Keratinocyte (primary cell): ENCODE measurements around the gene PDZD2. TPM values are rescaled to one million over a fixed set of nuclear protein-coding genes. Genes with fewer than 3 reads are reported as not detected.

Experiments used
- DNase-seq: peaks from one replicate; pipeline ENCODE4 v3.0.0-alpha.2; 2011; ENCODE audit warnings: low read depth, missing footprints, low spot score
- FAIRE-seq: peaks from 2 replicates; lab custom pipeline; 2011; peaks lifted over from hg19 to GRCh38; lab: Jason Lieb, UNC
- H2AFZ ChIP-seq: 2 replicates; pipeline ENCODE4 v1.6.0; 2012; ENCODE audit warnings: low read length, control low read depth, inconsistent platforms; ENCODE audit not compliant: control insufficient read depth
- H3K27ac ChIP-seq: 2 replicates; pipeline ENCODE4 v1.5.1; 2011; ENCODE audit warnings: low read length; ENCODE audit not compliant: control insufficient read depth, insufficient read depth
- H3K27me3 ChIP-seq: 3 replicates; pipeline ENCODE4 v1.6.0; 2011; ENCODE audit warnings: low read length; ENCODE audit not compliant: control insufficient read depth, insufficient read depth; ENCODE audit errors: extremely low read depth
- H3K36me3 ChIP-seq, 2 experiments: 2 replicates in 1 of 2; 3 replicates in 1 of 2; pipeline ENCODE4 v1.5.1; 2011; ENCODE audit warnings: low read length in 2 of 2, mild to moderate bottlenecking in 1 of 2; ENCODE audit not compliant: control insufficient read depth in 2 of 2, insufficient read depth in 2 of 2; ENCODE audit errors: extremely low read depth in 1 of 2
- H3K4me1 ChIP-seq: 3 replicates; pipeline ENCODE4 v1.5.1; 2011; ENCODE audit warnings: low read length; ENCODE audit not compliant: control insufficient read depth, insufficient read depth; ENCODE audit errors: extremely low read depth
- H3K4me2 ChIP-seq: 3 replicates; pipeline ENCODE4 v1.6.0; 2011; ENCODE audit warnings: low read depth, low read length; ENCODE audit not compliant: control insufficient read depth, insufficient read depth; ENCODE audit errors: extremely low read depth
- H3K4me3 ChIP-seq, 3 experiments: fragments of 200-600 bp in 1 of 3; sonication (generic) in 1 of 3; 2 replicates in 2 of 3; 3 replicates in 1 of 3; pipeline ENCODE4 v1.5.1; 2011 to 2016; ENCODE audit warnings: low read length in 3 of 3, mild to moderate bottlenecking in 3 of 3, control low read depth in 2 of 3, inconsistent platforms in 1 of 3, low read depth in 1 of 3, mixed read lengths in 1 of 3, mixed run types in 1 of 3, moderate library complexity in 1 of 3; ENCODE audit not compliant: control insufficient read depth in 2 of 3, insufficient read depth in 2 of 3; ENCODE audit errors: extremely low read depth in 1 of 3
- H3K79me2 ChIP-seq: 2 replicates; pipeline ENCODE4 v1.6.0; 2012; ENCODE audit warnings: low read length; ENCODE audit not compliant: control insufficient read depth, insufficient read depth
- H3K9ac ChIP-seq: 3 replicates; pipeline ENCODE4 v1.6.0; 2011; ENCODE audit warnings: low read length; ENCODE audit not compliant: control insufficient read depth, insufficient read depth; ENCODE audit errors: extremely low read depth
- H3K9me1 ChIP-seq: 3 replicates; pipeline ENCODE4 v1.6.0; 2011; ENCODE audit warnings: low read length; ENCODE audit not compliant: control insufficient read depth, insufficient read depth; ENCODE audit errors: extremely low read depth
- H3K9me3 ChIP-seq: 2 replicates; pipeline ENCODE4 v1.5.1; 2012; ENCODE audit warnings: low read depth, low read length; ENCODE audit not compliant: control insufficient read depth
- H4K20me1 ChIP-seq: 3 replicates; pipeline ENCODE4 v1.6.0; 2011; ENCODE audit warnings: low read length; ENCODE audit not compliant: control insufficient read depth, insufficient read depth; ENCODE audit errors: extremely low read depth
- EZH2 ChIP-seq: IDR thresholded peaks from one replicate; pipeline ENCODE4 v1.6.1; 2012; ENCODE audit warnings: inconsistent platforms, mild to moderate bottlenecking, low read length, moderate library complexity
- dilution Hi-C: fragments of 300-500 bp; cut with MboI; formaldehyde crosslinking; loops from one replicate; pipeline ENCODE4 v1.7.0; 2020; ENCODE audit warnings: low sequenced_read_pairs; ENCODE audit not compliant: extremely low pct_ligation_motif_present
- polyA plus RNA-seq, 5 experiments: library from polyadenylated mRNA; depleted of rRNA in 3 of 5; stranded (reverse) in 3 of 5; stranded (forward) in 1 of 5; unstranded in 1 of 5; fragments of >200 nt; gene quantifications; 1 replicate in 1 of 5; 2 replicates in 3 of 5; 3 replicates in 1 of 5; pipeline versions ENCODE4 v1.2.1 to v1.2.3, GENCODE V29; 2011 to 2012; ENCODE audit warnings: missing spikeins in 2 of 5, low read depth in 1 of 5, low replicate concordance in 1 of 5
- TF ChIP-seq, protein P1 (sequence below), 3 experiments: IDR thresholded peaks in 1 of 3; conservative IDR thresholded peaks in 1 of 3; optimal IDR thresholded peaks in 1 of 3; 2 replicates in 2 of 3; 3 replicates in 1 of 3; pipeline versions ENCODE3 to v1.5.1; 2011; ENCODE audit warnings: low read length in 3 of 3, mild to moderate bottlenecking in 3 of 3, moderate library complexity in 2 of 3, control low read depth in 1 of 3, inconsistent platforms in 1 of 3; ENCODE audit not compliant: insufficient read depth in 2 of 3; ENCODE audit errors: extremely low read depth in 1 of 3

Gene PDZD2
- polyA plus RNA-seq, 1 donor (not counting 4 experiments of a cell fraction or from before 2014, with no cell fraction given): 7.3 TPM

DNA sequence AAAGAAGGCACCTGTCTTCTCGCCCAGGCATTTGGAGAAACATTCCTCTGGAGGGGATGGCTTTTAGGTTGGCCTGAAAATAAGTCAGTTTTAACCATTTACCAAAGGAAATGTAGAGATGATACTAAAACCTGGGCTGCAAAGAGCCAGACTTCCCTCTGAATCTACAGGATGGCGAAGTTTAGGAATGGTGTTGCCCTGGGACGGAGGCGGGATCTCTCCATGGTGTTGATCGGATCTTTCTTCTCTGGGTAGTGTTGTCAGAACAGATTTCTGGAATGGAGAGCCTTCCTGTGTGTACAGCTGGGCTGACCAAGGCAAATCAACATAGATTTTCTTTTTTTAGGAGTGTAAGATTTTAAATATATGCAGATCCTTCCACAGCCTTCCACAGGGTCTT lies 159.2 kb downstream of the PDZD2 start:
- TF ChIP-seq EZH2: no peak
- TF ChIP-seq, protein P1, sequence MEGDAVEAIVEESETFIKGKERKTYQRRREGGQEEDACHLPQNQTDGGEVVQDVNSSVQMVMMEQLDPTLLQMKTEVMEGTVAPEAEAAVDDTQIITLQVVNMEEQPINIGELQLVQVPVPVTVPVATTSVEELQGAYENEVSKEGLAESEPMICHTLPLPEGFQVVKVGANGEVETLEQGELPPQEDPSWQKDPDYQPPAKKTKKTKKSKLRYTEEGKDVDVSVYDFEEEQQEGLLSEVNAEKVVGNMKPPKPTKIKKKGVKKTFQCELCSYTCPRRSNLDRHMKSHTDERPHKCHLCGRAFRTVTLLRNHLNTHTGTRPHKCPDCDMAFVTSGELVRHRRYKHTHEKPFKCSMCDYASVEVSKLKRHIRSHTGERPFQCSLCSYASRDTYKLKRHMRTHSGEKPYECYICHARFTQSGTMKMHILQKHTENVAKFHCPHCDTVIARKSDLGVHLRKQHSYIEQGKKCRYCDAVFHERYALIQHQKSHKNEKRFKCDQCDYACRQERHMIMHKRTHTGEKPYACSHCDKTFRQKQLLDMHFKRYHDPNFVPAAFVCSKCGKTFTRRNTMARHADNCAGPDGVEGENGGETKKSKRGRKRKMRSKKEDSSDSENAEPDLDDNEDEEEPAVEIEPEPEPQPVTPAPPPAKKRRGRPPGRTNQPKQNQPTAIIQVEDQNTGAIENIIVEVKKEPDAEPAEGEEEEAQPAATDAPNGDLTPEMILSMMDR (optimal IDR thresholded peaks at IDR 0.05 in 1 of 3, IDR thresholded peaks at IDR 0.05 in 1 of 3, conservative IDR thresholded peaks at IDR 0.05 in 1 of 3; ENCODE audit: extremely low read depth in 1 of 3, insufficient read depth in 2 of 3, low read length in 3 of 3): no peak
- Histone ChIP-seq H4K20me1 (no peaks in the 10 kb centered on the region), H3K4me1 (no peaks in the 10 kb centered on the region), H3K79me2 (no peaks in the 10 kb centered on the region), H3K36me3 (no peaks in the 10 kb centered on the region), H3K9me3 (no peaks in the 10 kb centered on the region), H2AFZ (no peak overlapping the region), H3K9ac (no peak overlapping the region), H3K27me3 (peaks cover 5% of the 10 kb centered on the region), H3K4me2 (no peak overlapping the region), H3K4me3 (no peak overlapping the region), H3K27ac (no peak overlapping the region), H3K9me1 (no peaks in the 10 kb centered on the region)
- dilution Hi-C loops: no loop called here
- no peak for DNase-seq
- FAIRE-seq: no peak

DNA sequence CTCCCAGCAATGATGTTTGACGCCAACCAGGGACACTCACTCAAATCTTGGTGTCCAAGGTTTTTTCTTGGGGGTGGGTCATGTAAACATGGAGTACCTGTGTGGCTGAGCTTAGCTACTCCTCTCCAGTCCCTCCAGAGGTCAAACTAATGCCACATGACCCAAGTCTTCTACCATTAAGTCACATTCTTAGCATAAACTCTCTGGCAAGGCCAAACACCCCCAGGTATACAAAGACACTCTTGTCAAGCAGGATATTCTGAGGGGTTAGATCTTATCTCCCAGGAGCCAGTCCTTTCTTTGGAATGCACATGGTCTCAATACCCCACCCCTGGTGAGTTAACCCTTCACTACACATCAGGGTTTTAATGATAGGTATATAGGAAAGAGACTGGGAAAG lies 161.4 kb downstream of the PDZD2 start:
- H3K4me3 ChIP-seq: no peak overlapping the region
- H3K4me2 ChIP-seq: no peak overlapping the region
- no peak overlapping the region for H2AFZ ChIP-seq
- no peaks in the 10 kb centered on the region for H3K36me3 ChIP-seq
- H3K79me2 ChIP-seq: no peaks in the 10 kb centered on the region
- H3K9me1 ChIP-seq: no peaks in the 10 kb centered on the region
- DNase-seq: no peak
- dilution Hi-C loops: no loop called here
- no peaks in the 10 kb centered on the region for H4K20me1 ChIP-seq
- no peak for FAIRE-seq
- H3K9me3 ChIP-seq: no peaks in the 10 kb centered on the region
- TF ChIP-seq EZH2: no peak
- TF ChIP-seq, protein P1 (optimal IDR thresholded peaks at IDR 0.05 in 1 of 3, IDR thresholded peaks at IDR 0.05 in 1 of 3, conservative IDR thresholded peaks at IDR 0.05 in 1 of 3; ENCODE audit: extremely low read depth in 1 of 3, insufficient read depth in 2 of 3, low read length in 3 of 3): no peak
- no peaks in the 10 kb centered on the region for H3K4me1 ChIP-seq
- no peak overlapping the region for H3K9ac ChIP-seq
- peaks cover 5% of the 10 kb centered on the region for H3K27me3 ChIP-seq
- no peak overlapping the region for H3K27ac ChIP-seq
